Activated naive CD8-positive, alpha-beta T cell (primary cell): ENCODE results near the gene ROBO2.

Experiments used
- H3K27ac Mint-ChIP-seq: one replicate; pipeline ENCODE4 v1.8.0; 2021; ENCODE audit warnings: mixed read lengths
- H3K27me3 Mint-ChIP-seq: one replicate; pipeline ENCODE4 v1.8.0; 2021; ENCODE audit warnings: mixed read lengths
- H3K36me3 Mint-ChIP-seq: one replicate; pipeline ENCODE4 v1.8.0; 2021; ENCODE audit warnings: mixed read lengths
- H3K4me1 Mint-ChIP-seq: one replicate; pipeline ENCODE4 v1.8.0; 2021; ENCODE audit warnings: low read depth, mixed read lengths
- H3K4me3 Mint-ChIP-seq: one replicate; pipeline ENCODE4 v1.8.0; 2021; ENCODE audit warnings: mild to moderate bottlenecking, mixed read lengths
- H3K9me3 Mint-ChIP-seq: one replicate; pipeline ENCODE4 v1.8.0; 2021; ENCODE audit warnings: low read depth, mixed read lengths

The ROBO2 gene

GRCh38 chr3:77672016-77672415 lies 632.1 kb downstream of the ROBO2 start:
- Mint-ChIP-seq H3K27me3 (no peaks in the 10 kb centered on the region), H3K4me3 (no peak overlapping the region), H3K27ac (no peak overlapping the region), H3K36me3 (no peaks in the 10 kb centered on the region), H3K9me3 (peaks cover 11% of the 10 kb centered on the region), H3K4me1 (no peaks in the 10 kb centered on the region)

GRCh38 chr3:77682162-77682561 lies 642.3 kb downstream of the ROBO2 start:
- Mint-ChIP-seq H3K9me3 (peaks cover 13% of the 10 kb centered on the region), H3K36me3 (no peaks in the 10 kb centered on the region), H3K4me3 (no peak overlapping the region), H3K27ac (no peak overlapping the region), H3K27me3 (no peaks in the 10 kb centered on the region), H3K4me1 (no peaks in the 10 kb centered on the region)

- H3K27me3 Mint-ChIP-seq: no peaks in the 10 kb centered on the region
- H3K4me1 Mint-ChIP-seq: no peaks in the 10 kb centered on the region
- no peaks in the 10 kb centered on the region for H3K36me3 Mint-ChIP-seq
- peaks cover 8% of the 10 kb centered on the region for H3K9me3 Mint-ChIP-seq
- H3K27ac Mint-ChIP-seq: no peak overlapping the region
- H3K4me3 Mint-ChIP-seq: no peak overlapping the region
These were observed 644.2 kb downstream of the ROBO2 start for GRCh38 chr3:77684115-77684514.

- H3K4me3 Mint-ChIP-seq: no peak overlapping the region
- H3K9me3 Mint-ChIP-seq: peaks cover 5% of the 10 kb centered on the region
- H3K4me1 Mint-ChIP-seq: no peaks in the 10 kb centered on the region
- H3K27ac Mint-ChIP-seq: no peak overlapping the region
- H3K27me3 Mint-ChIP-seq: no peaks in the 10 kb centered on the region
- H3K36me3 Mint-ChIP-seq: no peaks in the 10 kb centered on the region
These were observed 645.8 kb downstream of the ROBO2 start for GRCh38 chr3:77685713-77686112.

- no peak overlapping the region for H3K27ac Mint-ChIP-seq
- no peak overlapping the region for H3K4me3 Mint-ChIP-seq
- no peaks in the 10 kb centered on the region for H3K4me1 Mint-ChIP-seq
- H3K27me3 Mint-ChIP-seq: no peaks in the 10 kb centered on the region
- no peaks in the 10 kb centered on the region for H3K36me3 Mint-ChIP-seq
- H3K9me3 Mint-ChIP-seq: peaks cover 5% of the 10 kb centered on the region
These were observed 646.7 kb downstream of the ROBO2 start for GRCh38 chr3:77686560-77686959.

GRCh38 chr3:77687545-77687944 lies 647.6 kb downstream of the ROBO2 start:
- Mint-ChIP-seq H3K27ac (no peak overlapping the region), H3K27me3 (no peaks in the 10 kb centered on the region), H3K9me3 (no peaks in the 10 kb centered on the region), H3K4me3 (no peak overlapping the region), H3K4me1 (no peaks in the 10 kb centered on the region), H3K36me3 (no peaks in the 10 kb centered on the region)

- Mint-ChIP-seq H3K27ac (no peak overlapping the region), H3K9me3 (no peaks in the 10 kb centered on the region), H3K36me3 (no peaks in the 10 kb centered on the region), H3K4me1 (no peaks in the 10 kb centered on the region), H3K27me3 (no peaks in the 10 kb centered on the region), H3K4me3 (no peak overlapping the region)
These were observed 650.5 kb downstream of the ROBO2 start for GRCh38 chr3:77690284-77690845.

- H3K27me3 Mint-ChIP-seq: no peaks in the 10 kb centered on the region
- H3K36me3 Mint-ChIP-seq: no peaks in the 10 kb centered on the region
- H3K27ac Mint-ChIP-seq: no peak overlapping the region
- no peak overlapping the region for H3K4me3 Mint-ChIP-seq
- H3K9me3 Mint-ChIP-seq: peaks cover under 1% of the 10 kb centered on the region
- no peaks in the 10 kb centered on the region for H3K4me1 Mint-ChIP-seq
These were observed 653.2 kb downstream of the ROBO2 start for GRCh38 chr3:77693147-77693546.

GRCh38 chr3:77699125-77699691 lies 659.3 kb downstream of the ROBO2 start:
- H3K27ac Mint-ChIP-seq: no peak overlapping the region
- H3K9me3 Mint-ChIP-seq: peaks cover 3% of the 10 kb centered on the region
- no peaks in the 10 kb centered on the region for H3K4me1 Mint-ChIP-seq
- no peaks in the 10 kb centered on the region for H3K27me3 Mint-ChIP-seq
- H3K4me3 Mint-ChIP-seq: no peak overlapping the region
- no peaks in the 10 kb centered on the region for H3K36me3 Mint-ChIP-seq
